BLaER1 (cell line): ENCODE data around the gene RAP1A.
"Not testable (repeated sequence)": the region's sequence is repeated elsewhere in the genome, so short reads cannot be mapped to it uniquely, and the experiment has no call there.

Experiments
- H3K27ac ChIP-seq: shearing (Covaris generic); formaldehyde crosslinking; 2 replicates; pipeline ENCODE4 v1.8.1; 2022
- H3K27me3 ChIP-seq: shearing (Covaris generic); formaldehyde crosslinking; 2 replicates; pipeline ENCODE4 v1.8.1; 2022
- H3K36me3 ChIP-seq: shearing (Covaris generic); formaldehyde crosslinking; 2 replicates; pipeline ENCODE4 v1.8.1; 2022
- H3K4me1 ChIP-seq: shearing (Covaris generic); formaldehyde crosslinking; 2 replicates; pipeline ENCODE4 v1.8.1; 2022
- H3K4me2 ChIP-seq: shearing (Covaris generic); formaldehyde crosslinking; 2 replicates; pipeline ENCODE4 v1.8.1; 2022
- H3K4me3 ChIP-seq: shearing (Covaris generic); formaldehyde crosslinking; 2 replicates; pipeline ENCODE4 v1.8.1; 2022
- H3K9ac ChIP-seq: shearing (Covaris generic); formaldehyde crosslinking; 2 replicates; pipeline ENCODE4 v1.8.1; 2022
- H3K9me3 ChIP-seq: shearing (Covaris generic); formaldehyde crosslinking; 2 replicates; pipeline ENCODE4 v1.8.1; 2022
- H4K20me1 ChIP-seq: shearing (Covaris generic); formaldehyde crosslinking; 2 replicates; pipeline ENCODE4 v1.8.1; 2022
- Cebpa-rat ChIP-seq: shearing (Covaris generic); IDR thresholded peaks from 2 replicates; pipeline ENCODE4 v1.8.1; 2022

The RAP1A gene

GRCh38 chr1:111597426-111597825 is 22.2 kb upstream of the RAP1A start:
- no peak overlapping the region for H3K4me3 ChIP-seq
- H3K36me3 ChIP-seq, result no peaks in the 10 kb centered on the region
- no peak overlapping the region for H3K9ac ChIP-seq
- H4K20me1 ChIP-seq, result no peaks in the 10 kb centered on the region
- H3K27ac ChIP-seq, result no peak overlapping the region
- H3K4me2 ChIP-seq, result no peak overlapping the region
- H3K27me3 ChIP-seq, result no peaks in the 10 kb centered on the region
- TF ChIP-seq Cebpa-rat, result no peak
- H3K4me1 ChIP-seq, result peaks cover 29% of the 10 kb centered on the region
- peaks cover 7% of the 10 kb centered on the region for H3K9me3 ChIP-seq

- Histone ChIP-seq H3K27me3 (no peaks in the 10 kb centered on the region), H3K27ac (no peak overlapping the region), H3K4me3 (no peak overlapping the region), H3K4me1 (peaks cover 22% of the 10 kb centered on the region), H3K9me3 (peaks cover 7% of the 10 kb centered on the region), H3K36me3 (no peaks in the 10 kb centered on the region), H3K9ac (no peak overlapping the region), H4K20me1 (no peaks in the 10 kb centered on the region), H3K4me2 (no peak overlapping the region)
- TF ChIP-seq Cebpa-rat, result no peak
Observed at GRCh38 chr1:111598544-111598943, 21.0 kb upstream of the RAP1A start.

GRCh38 chr1:111599781-111600693 is 19.6 kb upstream of the RAP1A start:
- no peak for TF ChIP-seq Cebpa-rat
- peaks cover 12% of the 10 kb centered on the region for H3K4me1 ChIP-seq

GRCh38 chr1:111600886-111601386 is 18.7 kb upstream of the RAP1A start:
- Histone ChIP-seq H3K4me1 (peaks cover 12% of the 10 kb centered on the region), H3K27me3 (no peaks in the 10 kb centered on the region), H4K20me1 (no peaks in the 10 kb centered on the region), H3K9ac (no peak overlapping the region), H3K4me2 (no peak overlapping the region), H3K4me3 (no peak overlapping the region), H3K27ac (no peak overlapping the region), H3K36me3 (no peaks in the 10 kb centered on the region), H3K9me3 (no peaks in the 10 kb centered on the region)
- no peak for TF ChIP-seq Cebpa-rat

More at GRCh38 chr1:111599781-111600693, 19.6 kb upstream of the RAP1A start:
- H3K9me3 ChIP-seq, result no peaks in the 10 kb centered on the region
- H4K20me1 ChIP-seq, result no peaks in the 10 kb centered on the region
- no peaks in the 10 kb centered on the region for H3K36me3 ChIP-seq
- H3K27ac ChIP-seq, result no peak overlapping the region
- no peaks in the 10 kb centered on the region for H3K27me3 ChIP-seq
- H3K9ac ChIP-seq, result no peak overlapping the region
- H3K4me2 ChIP-seq, result no peak overlapping the region
- H3K4me3 ChIP-seq, result no peak overlapping the region

GRCh38 chr1:111602302-111602701 is 17.3 kb upstream of the RAP1A start:
- Histone ChIP-seq H3K27me3 (no peaks in the 10 kb centered on the region), H3K4me2 (peak overlapping the region; percentile 49), H4K20me1 (no peaks in the 10 kb centered on the region), H3K36me3 (no peaks in the 10 kb centered on the region), H3K9me3 (no peaks in the 10 kb centered on the region), H3K4me3 (no peak overlapping the region), H3K27ac (no peak overlapping the region), H3K4me1 (peaks cover 12% of the 10 kb centered on the region), H3K9ac (no peak overlapping the region)
- no peak for TF ChIP-seq Cebpa-rat

- Histone ChIP-seq H3K36me3 (no peaks in the 10 kb centered on the region), H3K27ac (no peak overlapping the region), H3K27me3 (no peaks in the 10 kb centered on the region), H3K4me1 (peaks cover 12% of the 10 kb centered on the region), H3K4me2 (peak overlapping the region; percentile 49), H3K9me3 (no peaks in the 10 kb centered on the region), H4K20me1 (no peaks in the 10 kb centered on the region), H3K4me3 (no peak overlapping the region), H3K9ac (no peak overlapping the region)
- no peak for TF ChIP-seq Cebpa-rat
Observed at GRCh38 chr1:111602974-111603373, 16.6 kb upstream of the RAP1A start.

GRCh38 chr1:111603979-111604378 is 15.6 kb upstream of the RAP1A start:
- Histone ChIP-seq H3K27ac (no peak overlapping the region), H3K4me2 (no peak overlapping the region), H4K20me1 (no peaks in the 10 kb centered on the region), H3K36me3 (no peaks in the 10 kb centered on the region), H3K4me1 (peaks cover 12% of the 10 kb centered on the region), H3K27me3 (no peaks in the 10 kb centered on the region), H3K9me3 (peaks cover 6% of the 10 kb centered on the region), H3K9ac (no peak overlapping the region), H3K4me3 (no peak overlapping the region)
- TF ChIP-seq Cebpa-rat, result no peak

GRCh38 chr1:111604931-111605330 is 14.7 kb upstream of the RAP1A start:
- no peak overlapping the region for H3K27ac ChIP-seq
- no peak for TF ChIP-seq Cebpa-rat

GRCh38 chr1:111605576-111605975 is 14.0 kb upstream of the RAP1A start:
- no peak overlapping the region for H3K27ac ChIP-seq
- H3K4me1 ChIP-seq, result peaks cover 12% of the 10 kb centered on the region
- H3K4me2 ChIP-seq, result no peak overlapping the region

More at GRCh38 chr1:111604931-111605330, 14.7 kb upstream of the RAP1A start:
- H3K4me3 ChIP-seq, result no peak overlapping the region
- no peaks in the 10 kb centered on the region for H3K36me3 ChIP-seq
- no peak overlapping the region for H3K9ac ChIP-seq
- H3K27me3 ChIP-seq, result no peaks in the 10 kb centered on the region
- no peaks in the 10 kb centered on the region for H4K20me1 ChIP-seq
- peaks cover 12% of the 10 kb centered on the region for H3K9me3 ChIP-seq
- peaks cover 12% of the 10 kb centered on the region for H3K4me1 ChIP-seq
- H3K4me2 ChIP-seq, result no peak overlapping the region

GRCh38 chr1:111606457-111607215 is 13.0 kb upstream of the RAP1A start:
- H3K9me3 ChIP-seq, result peaks cover 12% of the 10 kb centered on the region
- not testable (repeated sequence) for H3K27ac ChIP-seq, H3K4me3 ChIP-seq, H4K20me1 ChIP-seq, H3K4me2 ChIP-seq, H3K27me3 ChIP-seq, H3K36me3 ChIP-seq, H3K9ac ChIP-seq
- H3K4me1 ChIP-seq, result peaks cover 12% of the 10 kb centered on the region

More at GRCh38 chr1:111605576-111605975, 14.0 kb upstream of the RAP1A start:
- Histone ChIP-seq H3K9ac (no peak overlapping the region), H3K27me3 (no peaks in the 10 kb centered on the region), H4K20me1 (no peaks in the 10 kb centered on the region), H3K36me3 (no peaks in the 10 kb centered on the region), H3K4me3 (no peak overlapping the region), H3K9me3 (peaks cover 12% of the 10 kb centered on the region)
- no peak for TF ChIP-seq Cebpa-rat

- H3K27me3 ChIP-seq, H3K4me1 ChIP-seq, H4K20me1 ChIP-seq, H3K4me2 ChIP-seq, H3K36me3 ChIP-seq, H3K9ac ChIP-seq, H3K27ac ChIP-seq, H3K4me3 ChIP-seq: not testable (repeated sequence)
- peaks cover 12% of the 10 kb centered on the region for H3K9me3 ChIP-seq
Observed at GRCh38 chr1:111608528-111608927, 11.1 kb upstream of the RAP1A start.
